ENCODE measurements around the gene LSM4.

Gene LSM4

GRCh38 chr19:18262144-18262543, 60.7 kb downstream of the LSM4 start:
- intact Hi-C loops (cut with DNase I; ENCODE audit: low total_unique reads): loop anchor here (10.0 kb wide), 1 partner anchor 143 kb away; no protein-coding TSS in a partner anchor
- no peaks in the 10 kb centered on the region for H3K9me3 ChIP-seq
- no peak for DNase-seq
- H3K4me3 ChIP-seq: no peak overlapping the region
- H3K27ac ChIP-seq: no peak overlapping the region
- peaks cover 32 to 64% (median 59%) of the 10 kb centered on the region in 3 donors for H3K36me3 ChIP-seq
- TF ChIP-seq, protein P1, sequence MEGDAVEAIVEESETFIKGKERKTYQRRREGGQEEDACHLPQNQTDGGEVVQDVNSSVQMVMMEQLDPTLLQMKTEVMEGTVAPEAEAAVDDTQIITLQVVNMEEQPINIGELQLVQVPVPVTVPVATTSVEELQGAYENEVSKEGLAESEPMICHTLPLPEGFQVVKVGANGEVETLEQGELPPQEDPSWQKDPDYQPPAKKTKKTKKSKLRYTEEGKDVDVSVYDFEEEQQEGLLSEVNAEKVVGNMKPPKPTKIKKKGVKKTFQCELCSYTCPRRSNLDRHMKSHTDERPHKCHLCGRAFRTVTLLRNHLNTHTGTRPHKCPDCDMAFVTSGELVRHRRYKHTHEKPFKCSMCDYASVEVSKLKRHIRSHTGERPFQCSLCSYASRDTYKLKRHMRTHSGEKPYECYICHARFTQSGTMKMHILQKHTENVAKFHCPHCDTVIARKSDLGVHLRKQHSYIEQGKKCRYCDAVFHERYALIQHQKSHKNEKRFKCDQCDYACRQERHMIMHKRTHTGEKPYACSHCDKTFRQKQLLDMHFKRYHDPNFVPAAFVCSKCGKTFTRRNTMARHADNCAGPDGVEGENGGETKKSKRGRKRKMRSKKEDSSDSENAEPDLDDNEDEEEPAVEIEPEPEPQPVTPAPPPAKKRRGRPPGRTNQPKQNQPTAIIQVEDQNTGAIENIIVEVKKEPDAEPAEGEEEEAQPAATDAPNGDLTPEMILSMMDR (IDR thresholded peaks at IDR 0.05): no peak
- no peaks in the 10 kb centered on the region for H3K4me1 ChIP-seq
- H3K27me3 ChIP-seq: no peaks in the 10 kb centered on the region

DNA sequence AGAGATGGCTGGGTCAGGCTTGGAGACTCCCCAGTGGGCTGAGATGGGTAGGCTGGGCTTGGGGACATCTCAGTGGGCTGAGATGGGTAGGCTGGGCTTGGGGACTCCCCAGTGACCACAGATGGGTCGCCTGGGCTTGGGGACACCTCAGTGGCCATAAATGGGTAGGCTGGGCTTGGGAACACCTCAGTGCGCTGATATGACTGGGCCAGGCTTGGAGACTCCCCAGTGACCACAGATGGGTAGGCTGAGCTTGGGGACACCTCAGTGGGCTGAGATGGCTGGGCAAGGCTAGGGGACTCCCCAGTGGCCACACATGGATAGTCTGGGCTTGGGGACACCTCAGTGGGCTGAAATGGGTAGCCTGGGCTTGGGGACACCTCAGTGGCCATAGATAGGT, 61.4 kb downstream of the LSM4 start:
- intact Hi-C loops (cut with DNase I; ENCODE audit: low total_unique reads): loop anchor here (10.0 kb wide), 1 partner anchor 143 kb away; no protein-coding TSS in a partner anchor

DNA sequence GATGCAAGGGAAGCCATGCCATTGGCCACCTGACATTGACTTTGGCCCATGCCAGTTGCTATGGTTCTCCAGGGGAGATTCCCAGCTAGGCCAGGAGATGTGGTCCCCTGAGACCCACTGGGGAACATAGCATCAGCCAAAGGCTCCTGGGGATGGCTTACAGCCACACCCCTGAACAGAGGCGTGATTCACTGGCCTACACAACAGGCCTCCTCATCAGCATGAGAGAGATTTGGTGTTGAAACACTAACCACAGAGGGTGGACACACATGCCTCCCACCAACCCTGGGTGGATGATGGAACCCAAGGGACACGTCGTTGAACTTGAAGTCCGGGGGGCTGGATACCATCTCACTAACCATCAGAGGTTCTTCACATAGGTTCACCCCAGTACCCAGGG, 63.0 kb downstream of the LSM4 start:
- no peak overlapping the region for H3K4me3 ChIP-seq
- intact Hi-C loops (cut with DNase I; ENCODE audit: low total_unique reads): loop anchor here (10.0 kb wide), 1 partner anchor 145 kb away; no protein-coding TSS in a partner anchor
- no peaks in the 10 kb centered on the region for H3K4me1 ChIP-seq
- no peaks in the 10 kb centered on the region for H3K9me3 ChIP-seq
- peaks cover 10 to 48% (median 43%) of the 10 kb centered on the region in 3 donors for H3K36me3 ChIP-seq
- no peak overlapping the region for H3K27ac ChIP-seq
- no peak for DNase-seq
- no peaks in the 10 kb centered on the region for H3K27me3 ChIP-seq
- TF ChIP-seq, protein P1 (IDR thresholded peaks at IDR 0.05): no peak

More for the DNA sequence above, 61.4 kb downstream of the LSM4 start:
- TF ChIP-seq, protein P1 (IDR thresholded peaks at IDR 0.05): no peak
- H3K27ac ChIP-seq: no peak overlapping the region
- H3K36me3 ChIP-seq: peaks cover 25 to 64% (median 59%) of the 10 kb centered on the region in 3 donors
- H3K4me3 ChIP-seq: no peak overlapping the region
- H3K9me3 ChIP-seq: no peaks in the 10 kb centered on the region
- no peaks in the 10 kb centered on the region for H3K27me3 ChIP-seq
- H3K4me1 ChIP-seq: no peaks in the 10 kb centered on the region
- DNase-seq: no peak

DNA sequence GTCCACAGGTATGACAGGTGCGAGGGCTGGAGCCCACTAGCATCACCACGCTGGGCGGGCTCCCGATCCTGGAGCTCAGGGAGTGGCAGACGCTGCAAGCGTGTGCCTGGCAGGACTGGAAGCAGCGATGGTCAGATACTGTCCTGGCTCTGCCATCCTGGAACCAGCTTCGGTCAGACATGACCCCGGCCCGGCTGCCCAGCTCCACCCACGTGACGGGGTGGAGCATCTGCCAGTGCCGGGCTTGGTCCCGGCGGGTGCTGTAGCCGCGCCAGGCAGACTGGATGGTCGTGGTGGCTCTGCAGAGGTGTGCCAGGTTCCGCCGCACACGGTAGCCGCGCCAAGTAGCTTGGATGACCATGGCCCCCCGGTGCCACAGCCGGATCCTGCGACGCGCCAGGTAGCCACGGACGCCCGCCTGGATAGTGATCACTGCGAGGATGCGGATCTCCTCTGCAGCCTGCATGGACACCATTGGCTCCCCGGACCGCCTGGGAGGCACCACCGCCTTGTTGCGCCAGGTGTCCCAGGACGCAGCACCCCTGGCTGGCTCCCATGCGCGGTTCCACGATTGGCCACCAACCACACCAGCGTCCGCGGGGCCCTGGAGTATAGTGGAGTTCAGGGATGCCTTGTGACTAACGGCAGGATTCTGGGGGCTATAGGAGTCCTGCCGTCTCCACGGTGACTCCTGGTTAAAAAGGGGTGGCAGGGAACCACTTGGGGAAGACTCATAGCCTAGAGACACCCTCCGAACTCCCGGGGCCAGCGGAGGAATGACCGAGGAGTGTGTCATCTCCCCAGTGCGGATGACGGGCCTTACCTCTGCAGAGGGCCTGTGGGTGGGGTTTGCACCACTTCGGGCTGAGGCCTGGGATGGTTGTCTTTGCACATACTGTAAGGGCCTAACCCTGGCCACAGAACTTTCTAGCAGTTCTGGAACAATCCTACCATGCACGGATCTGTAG, 65.1 kb downstream of the LSM4 start:
- Histone ChIP-seq H3K27ac (no peak overlapping the region), H3K4me3 (no peak overlapping the region), H3K9me3 (no peaks in the 10 kb centered on the region), H3K4me1 (no peaks in the 10 kb centered on the region), H3K36me3 (peaks cover 0 to 29% (median 22%) of the 10 kb centered on the region in 3 donors), H3K27me3 (no peaks in the 10 kb centered on the region)
- DNase-seq: no peak
- TF ChIP-seq, protein P1 (IDR thresholded peaks at IDR 0.05): no peak
- intact Hi-C loops (cut with DNase I; ENCODE audit: low total_unique reads): no loop called here
